ENCODE measurements around the gene CDKN1A.

DNA sequence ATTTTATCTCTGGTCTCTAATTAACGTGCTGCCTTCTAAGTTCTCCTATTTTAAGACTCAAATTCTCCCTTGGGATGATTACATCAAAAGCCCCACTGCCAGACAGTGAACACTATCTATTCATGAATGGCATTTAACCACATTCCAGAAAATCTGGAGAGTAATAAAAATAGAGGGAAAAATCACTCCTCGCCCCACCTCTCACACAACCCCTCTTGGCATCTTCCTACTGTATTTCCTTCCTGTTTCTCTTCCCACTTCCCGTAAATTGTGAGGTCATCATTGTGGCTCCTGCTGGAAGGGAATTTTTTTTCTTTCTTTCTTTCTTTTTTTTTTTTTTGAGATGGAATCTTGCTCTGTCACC, 50.6 kb downstream of the CDKN1A start:
- TF ChIP-seq, protein P1, sequence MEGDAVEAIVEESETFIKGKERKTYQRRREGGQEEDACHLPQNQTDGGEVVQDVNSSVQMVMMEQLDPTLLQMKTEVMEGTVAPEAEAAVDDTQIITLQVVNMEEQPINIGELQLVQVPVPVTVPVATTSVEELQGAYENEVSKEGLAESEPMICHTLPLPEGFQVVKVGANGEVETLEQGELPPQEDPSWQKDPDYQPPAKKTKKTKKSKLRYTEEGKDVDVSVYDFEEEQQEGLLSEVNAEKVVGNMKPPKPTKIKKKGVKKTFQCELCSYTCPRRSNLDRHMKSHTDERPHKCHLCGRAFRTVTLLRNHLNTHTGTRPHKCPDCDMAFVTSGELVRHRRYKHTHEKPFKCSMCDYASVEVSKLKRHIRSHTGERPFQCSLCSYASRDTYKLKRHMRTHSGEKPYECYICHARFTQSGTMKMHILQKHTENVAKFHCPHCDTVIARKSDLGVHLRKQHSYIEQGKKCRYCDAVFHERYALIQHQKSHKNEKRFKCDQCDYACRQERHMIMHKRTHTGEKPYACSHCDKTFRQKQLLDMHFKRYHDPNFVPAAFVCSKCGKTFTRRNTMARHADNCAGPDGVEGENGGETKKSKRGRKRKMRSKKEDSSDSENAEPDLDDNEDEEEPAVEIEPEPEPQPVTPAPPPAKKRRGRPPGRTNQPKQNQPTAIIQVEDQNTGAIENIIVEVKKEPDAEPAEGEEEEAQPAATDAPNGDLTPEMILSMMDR (IDR thresholded peaks at IDR 0.05), result no peak
- no peak for TF ChIP-seq POLR2A (IDR thresholded peaks at IDR 0.05)

Measured in uterus (tissue), 2 donors.